OCI-LY3 (cell line): ENCODE results near the gene SAMD4A.

ENCODE experiments used
- H2AFZ ChIP-seq: fragments of 200-600, 300-600 bp; shearing (Covaris generic); 2 replicates; pipeline ENCODE4 v1.6.0; 2014; ENCODE audit warnings: antibody characterized with exemption, low read depth, low read length
- H3K27ac ChIP-seq: fragments of 200-600, 300-600 bp; sonication (generic); 2 replicates; pipeline ENCODE4 v1.5.1; 2014; ENCODE audit warnings: mild to moderate bottlenecking, low read length, moderate library complexity, mixed read lengths
- H3K27me3 ChIP-seq: fragments of 200-600, 300-600 bp; sonication (generic); 2 replicates; pipeline ENCODE4 v1.6.1; 2014; ENCODE audit warnings: low read depth, low read length, mixed read lengths
- H3K36me3 ChIP-seq: fragments of 200-600, 300-600 bp; sonication (generic); replicated peaks from 2 replicates; pipeline ENCODE3; 2014; ENCODE audit warnings: low read depth, low read length, mixed read lengths
- H3K4me1 ChIP-seq: fragments of 300-600, 200-600 bp; sonication (generic); 2 replicates; pipeline ENCODE4 v1.6.1; 2014; ENCODE audit warnings: low read length, mixed read lengths
- H3K4me2 ChIP-seq: fragments of 200-600, 300-600 bp; sonication (generic); 2 replicates; pipeline ENCODE4 v1.6.1; 2014; ENCODE audit warnings: low read length, mixed read lengths
- H3K4me3 ChIP-seq: fragments of 300-600, 200-600 bp; sonication (generic); 2 replicates; pipeline ENCODE4 v1.5.1; 2014; ENCODE audit warnings: antibody characterized with exemption, mild to moderate bottlenecking, low read length, moderate library complexity
- H3K79me2 ChIP-seq: fragments of 300-600, 200-600 bp; shearing (Covaris generic); 2 replicates; pipeline ENCODE4 v1.6.1; 2014; ENCODE audit warnings: mild to moderate bottlenecking, low read length, mixed read lengths
- H3K9ac ChIP-seq: fragments of 300-600, 200-600 bp; shearing (Covaris generic); 2 replicates; pipeline ENCODE4 v1.6.0; 2014; ENCODE audit warnings: mild to moderate bottlenecking, low read length, moderate library complexity
- H3K9me3 ChIP-seq: fragments of 200-600, 300-600 bp; shearing (Covaris generic); 2 replicates; pipeline ENCODE4 v1.6.1; 2014; ENCODE audit warnings: low read length, mixed read lengths; ENCODE audit not compliant: insufficient read depth
- H4K20me1 ChIP-seq: fragments of 200-600, 300-600 bp; sonication (generic); 2 replicates; pipeline ENCODE4 v1.6.1; 2016; ENCODE audit warnings: low read length, mixed read lengths; ENCODE audit not compliant: insufficient read depth
- CTCF ChIP-seq: fragments of 200-600, 300-600 bp; sonication (generic); IDR thresholded peaks from 2 replicates; pipeline ENCODE4 v1.5.1; 2014; ENCODE audit warnings: antibody characterized with exemption, low read length, low read depth
- EZH2phosphoT487 ChIP-seq: fragments of 200-600 bp; shearing (Covaris generic); IDR thresholded peaks from 2 replicates; pipeline ENCODE4 v1.6.1; 2018; ENCODE audit warnings: antibody characterized with exemption, mixed run types, low read depth

Gene SAMD4A

GRCh38 chr14:54730156-54730961 is 163.4 kb downstream of the SAMD4A start:
- H3K27ac ChIP-seq: peak overlapping the region; percentile 43
- TF ChIP-seq EZH2phosphoT487 (no peak), CTCF (no peak)
- H3K79me2 ChIP-seq: no peaks in the 10 kb centered on the region
- H3K4me1 ChIP-seq: peaks cover 23% of the 10 kb centered on the region
- H3K4me2 ChIP-seq: peak overlapping the region; percentile 84
- no peaks in the 10 kb centered on the region for H3K36me3 ChIP-seq
- no peaks in the 10 kb centered on the region for H4K20me1 ChIP-seq
- H3K4me3 ChIP-seq: peak overlapping the region; percentile 59
- peak overlapping the region; percentile 16; the same call in 1 of the 2 replicates for H3K9ac ChIP-seq
- H3K9me3 ChIP-seq: no peaks in the 10 kb centered on the region
- H2AFZ ChIP-seq: peak overlapping the region; percentile 40; the same call in 1 of the 2 replicates
- peaks cover 6% of the 10 kb centered on the region; the same call in 1 of the 2 replicates for H3K27me3 ChIP-seq

GRCh38 chr14:54734966-54735365 is 168.0 kb downstream of the SAMD4A start:
- no peaks in the 10 kb centered on the region for H4K20me1 ChIP-seq
- H3K4me3 ChIP-seq: no peak overlapping the region

GRCh38 chr14:54735424-54735823 is 168.5 kb downstream of the SAMD4A start:
- Histone ChIP-seq H4K20me1 (no peaks in the 10 kb centered on the region), H3K4me3 (no peak overlapping the region)

More at GRCh38 chr14:54734966-54735365, 168.0 kb downstream of the SAMD4A start:
- H3K79me2 ChIP-seq: no peaks in the 10 kb centered on the region
- no peaks in the 10 kb centered on the region for H3K36me3 ChIP-seq
- H3K9ac ChIP-seq: no peak overlapping the region
- H3K27me3 ChIP-seq: no peaks in the 10 kb centered on the region
- H3K4me1 ChIP-seq: peaks cover 11% of the 10 kb centered on the region
- no peak overlapping the region for H2AFZ ChIP-seq
- TF ChIP-seq EZH2phosphoT487: no peak
- TF ChIP-seq CTCF: no peak
- H3K27ac ChIP-seq: no peak overlapping the region
- H3K4me2 ChIP-seq: no peak overlapping the region
- H3K9me3 ChIP-seq: no peaks in the 10 kb centered on the region

More at GRCh38 chr14:54735424-54735823, 168.5 kb downstream of the SAMD4A start:
- H3K4me1 ChIP-seq: peaks cover 7% of the 10 kb centered on the region
- H3K36me3 ChIP-seq: no peaks in the 10 kb centered on the region
- H3K79me2 ChIP-seq: no peaks in the 10 kb centered on the region
- no peaks in the 10 kb centered on the region for H3K9me3 ChIP-seq
- no peak overlapping the region for H3K4me2 ChIP-seq
- no peaks in the 10 kb centered on the region; the same call in 1 of the 2 replicates for H3K27me3 ChIP-seq
- H3K27ac ChIP-seq: no peak overlapping the region
- H3K9ac ChIP-seq: no peak overlapping the region
- TF ChIP-seq EZH2phosphoT487: no peak
- no peak for TF ChIP-seq CTCF
- H2AFZ ChIP-seq: no peak overlapping the region
